Activated CD4-positive, alpha-beta T cell treated with anti-CD3 and anti-CD28 coated beads for 48 hours (primary cell): ENCODE results near the gene GALR3.

Experiments used
- DNase-seq: peaks from one replicate; pipeline ENCODE4 v3.0.0-alpha.2; 2020

Gene GALR3

GRCh38 chr22:37824674-37825641, 1.8 kb downstream of the GALR3 start:
- DNase-seq: peak; percentile 50

GRCh38 chr22:37827056-37827455, 3.9 kb downstream of the GALR3 start:
- no peak for DNase-seq

- no peak for DNase-seq
Measured at GRCh38 chr22:37830093-37830842, 7.1 kb downstream of the GALR3 start.

GRCh38 chr22:37831472-37831871, 8.3 kb downstream of the GALR3 start:
- DNase-seq: no peak

- no peak for DNase-seq
Measured at GRCh38 chr22:37832022-37832857, 9.1 kb downstream of the GALR3 start.

GRCh38 chr22:37842015-37842793, 19.0 kb downstream of the GALR3 start:
- no peak for DNase-seq

- peak; percentile 65 for DNase-seq
Measured at GRCh38 chr22:37843741-37844089, 20.5 kb downstream of the GALR3 start.

- DNase-seq: no peak
Measured at GRCh38 chr22:37844904-37845329, 21.7 kb downstream of the GALR3 start.

GRCh38 chr22:37846433-37846832, 23.3 kb downstream of the GALR3 start:
- no peak for DNase-seq

GRCh38 chr22:37848587-37849088, 25.5 kb downstream of the GALR3 start:
- peak; percentile 47 for DNase-seq

- peak; percentile 94 for DNase-seq
Measured at GRCh38 chr22:37849089-37849751, 26.0 kb downstream of the GALR3 start, which contains the start of gene EIF3L. TSS of gene EIF3L (plus strand) at chr22:37849419. CDS start at chr22:37849450, 31 bp downstream.

GRCh38 chr22:37850801-37851200, 27.6 kb downstream of the GALR3 start:
- no peak for DNase-seq

GRCh38 chr22:37852418-37852817, 29.2 kb downstream of the GALR3 start:
- DNase-seq: no peak

GRCh38 chr22:37854946-37855345, 31.8 kb downstream of the GALR3 start:
- DNase-seq: no peak

- DNase-seq: no peak
Measured at GRCh38 chr22:37855462-37855861, 32.3 kb downstream of the GALR3 start.

- DNase-seq: no peak
Measured at GRCh38 chr22:37860796-37861421, 37.7 kb downstream of the GALR3 start.

GRCh38 chr22:37862570-37863325, 39.6 kb downstream of the GALR3 start:
- no peak for DNase-seq

GRCh38 chr22:37865510-37865909, 42.3 kb downstream of the GALR3 start:
- no peak for DNase-seq

- DNase-seq: no peak
Measured at GRCh38 chr22:37870273-37870672, 47.1 kb downstream of the GALR3 start.
